ENCODE measurements around the gene SLC17A8.

DNA sequence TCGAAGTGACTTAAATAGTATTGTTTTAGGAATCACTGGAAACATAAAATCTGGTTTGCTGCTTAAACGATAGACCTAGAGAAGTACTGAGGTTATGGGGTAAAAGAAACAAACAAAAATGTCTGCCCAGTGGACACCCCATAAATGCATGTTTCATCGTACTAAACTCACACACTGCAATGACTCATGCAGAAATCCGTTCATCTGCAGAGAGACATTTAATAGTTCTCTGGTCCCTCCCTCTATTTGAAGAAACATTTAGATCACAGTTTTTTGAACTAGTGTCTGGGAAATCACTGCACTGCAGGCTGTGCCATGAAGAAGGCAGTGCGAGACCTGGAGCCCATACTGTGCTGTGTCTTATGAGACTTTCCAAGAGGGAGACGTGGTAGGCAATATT is 25.5 kb downstream of the SLC17A8 start:
- TF ChIP-seq CTCF (conservative IDR thresholded peaks at IDR 0.05 in 1 of 2, IDR thresholded peaks at IDR 0.05 in 1 of 2; ENCODE audit: low read depth in 1 of 2, low read length in 2 of 2) (no peak), EZH2 (IDR thresholded peaks at IDR 0.05; ENCODE audit: low read length, missing control alignments) (no peak)
